Measurements from ENCODE around the gene SMCO4. TPM values are rescaled to one million over a fixed set of nuclear protein-coding genes. Genes with fewer than 3 reads are reported as not detected.

Gene SMCO4
- total RNA-seq, 3 donors from 2014 or later (not counting 1 experiment from before 2014, with no cell fraction given), result 2.7 to 4.6 (median 3.6) TPM

DNA sequence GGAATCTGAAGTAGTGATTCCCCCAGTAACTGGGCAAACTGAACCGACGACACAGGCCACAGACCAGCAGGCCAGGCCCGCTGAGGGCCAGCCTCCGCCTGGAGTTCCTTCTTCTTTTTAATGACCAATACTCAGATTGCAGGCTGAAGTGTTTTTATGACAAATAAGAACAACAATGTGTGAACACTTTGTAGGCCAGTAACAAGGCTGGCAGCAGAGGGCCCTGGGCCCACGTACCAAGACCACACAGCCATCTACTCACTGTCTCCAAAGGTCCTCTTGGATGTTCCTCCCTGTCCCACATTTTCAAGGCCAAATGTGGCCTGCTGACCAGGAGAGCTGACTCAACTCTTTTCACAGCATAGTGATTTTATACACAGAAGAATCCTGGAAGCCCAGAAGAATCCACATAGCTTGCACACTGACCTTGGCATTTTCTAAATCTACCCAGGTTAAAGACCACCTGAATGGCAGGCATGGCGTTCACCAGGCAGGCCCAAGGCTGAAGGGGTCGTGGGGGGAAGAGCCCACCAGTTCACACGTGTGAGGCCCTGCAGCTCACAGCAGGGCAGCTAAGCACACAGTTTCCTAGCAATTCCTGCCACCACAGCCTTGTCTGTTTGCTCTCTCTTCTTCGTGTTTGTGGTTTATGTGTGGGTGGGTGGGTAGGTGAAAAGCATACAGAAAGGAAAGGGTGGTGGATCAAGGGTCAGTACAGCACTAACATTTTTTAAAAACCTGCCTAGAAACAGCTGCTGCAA is 13.3 kb downstream of the SMCO4 start:
- no peaks in the 10 kb centered on the region for H3K27me3 ChIP-seq (ENCODE audit: control insufficient read depth, insufficient read depth, low read length)
- 47% methylated on average over 8 of the region's 9 CpGs for WGBS (ENCODE audit: insufficient coverage)
- intact Hi-C loops (cut with micrococcal nuclease), result no loop called here
- H3K4me1 ChIP-seq (ENCODE audit: control insufficient read depth, insufficient read depth, low read length), result peaks cover 48% of the 10 kb centered on the region
- H3K4me3 ChIP-seq (ENCODE audit: low read length), result no peak overlapping the region
- Mint-ChIP-seq H3K9me3 (no peaks in the 10 kb centered on the region), H3K27ac (peak overlapping the region; percentile 50 to 78), H3K4me3 (peak overlapping the region; percentile 63), H3K36me3 (no peaks in the 10 kb centered on the region), H3K27me3 (ENCODE audit: low read depth in 2 of 2) (no peaks in the 10 kb centered on the region), H3K4me1 (peaks cover 69 to 74% of the 10 kb centered on the region in 2 donors)
- TF ChIP-seq, protein P1, sequence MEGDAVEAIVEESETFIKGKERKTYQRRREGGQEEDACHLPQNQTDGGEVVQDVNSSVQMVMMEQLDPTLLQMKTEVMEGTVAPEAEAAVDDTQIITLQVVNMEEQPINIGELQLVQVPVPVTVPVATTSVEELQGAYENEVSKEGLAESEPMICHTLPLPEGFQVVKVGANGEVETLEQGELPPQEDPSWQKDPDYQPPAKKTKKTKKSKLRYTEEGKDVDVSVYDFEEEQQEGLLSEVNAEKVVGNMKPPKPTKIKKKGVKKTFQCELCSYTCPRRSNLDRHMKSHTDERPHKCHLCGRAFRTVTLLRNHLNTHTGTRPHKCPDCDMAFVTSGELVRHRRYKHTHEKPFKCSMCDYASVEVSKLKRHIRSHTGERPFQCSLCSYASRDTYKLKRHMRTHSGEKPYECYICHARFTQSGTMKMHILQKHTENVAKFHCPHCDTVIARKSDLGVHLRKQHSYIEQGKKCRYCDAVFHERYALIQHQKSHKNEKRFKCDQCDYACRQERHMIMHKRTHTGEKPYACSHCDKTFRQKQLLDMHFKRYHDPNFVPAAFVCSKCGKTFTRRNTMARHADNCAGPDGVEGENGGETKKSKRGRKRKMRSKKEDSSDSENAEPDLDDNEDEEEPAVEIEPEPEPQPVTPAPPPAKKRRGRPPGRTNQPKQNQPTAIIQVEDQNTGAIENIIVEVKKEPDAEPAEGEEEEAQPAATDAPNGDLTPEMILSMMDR (IDR thresholded peaks at IDR 0.05), result no peak
- ATAC-seq (peak in 2 of 3 donors; percentile 37 to 52), DNase-seq (no peak)
- H3K27ac ChIP-seq (ENCODE audit: low read length), result peak overlapping the region; percentile 28
- no peaks in the 10 kb centered on the region for H3K9me3 ChIP-seq (ENCODE audit: control insufficient read depth, insufficient read depth, low read length)
- H3K36me3 ChIP-seq (ENCODE audit: control insufficient read depth, insufficient read depth, low read length), result no peaks in the 10 kb centered on the region

DNA sequence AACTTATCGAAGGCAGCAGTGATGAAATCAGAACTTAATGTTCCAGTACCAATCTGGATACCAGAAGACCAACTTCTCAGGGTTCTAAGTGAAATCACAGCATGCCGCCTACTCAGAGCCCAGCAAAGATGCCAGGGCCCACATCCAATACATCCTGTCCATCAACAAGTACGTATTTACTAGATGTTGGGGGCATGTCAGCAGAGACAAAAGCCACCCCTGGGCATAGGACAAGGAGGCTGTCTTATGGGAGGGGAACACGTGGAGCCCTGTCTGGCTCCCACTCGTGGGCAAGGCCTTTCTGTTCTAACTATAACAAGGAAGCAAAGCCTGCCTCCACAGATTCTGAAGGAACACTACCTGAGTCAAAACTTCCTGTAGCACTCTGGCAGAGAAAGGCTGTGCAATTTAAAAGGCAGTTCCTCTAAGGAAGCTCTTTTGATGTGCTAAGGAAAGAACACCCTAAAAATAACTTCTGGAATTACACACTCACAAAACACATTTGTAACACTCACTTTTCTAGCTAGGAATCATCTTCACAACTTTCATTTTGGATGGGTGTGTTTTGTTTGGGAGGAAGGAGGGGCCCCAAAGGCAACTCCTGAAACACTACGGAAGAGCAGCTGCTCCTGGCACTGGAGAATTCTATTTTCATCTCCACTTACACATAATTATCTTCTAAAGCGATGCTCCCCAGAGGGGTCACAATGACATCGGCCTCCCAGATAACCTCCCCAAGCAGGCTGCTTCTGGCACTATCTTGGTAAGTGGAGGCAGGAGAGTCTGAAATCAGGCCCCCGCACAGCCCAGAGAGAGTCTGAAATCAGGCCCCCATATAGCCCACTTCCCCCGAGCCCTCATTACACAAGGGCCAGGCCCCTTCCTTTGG is 14.2 kb downstream of the SMCO4 start:
- TF ChIP-seq, protein P1 (IDR thresholded peaks at IDR 0.05), result no peak
- ATAC-seq (no peak), DNase-seq (no peak)
- Mint-ChIP-seq H3K27ac (peak overlapping the region; percentile 50 to 78), H3K36me3 (no peaks in the 10 kb centered on the region), H3K4me3 (peak overlapping the region; percentile 63), H3K27me3 (ENCODE audit: low read depth in 2 of 2) (no peaks in the 10 kb centered on the region), H3K9me3 (no peaks in the 10 kb centered on the region), H3K4me1 (peaks cover 78 to 79% of the 10 kb centered on the region in 2 donors)
- intact Hi-C loops (cut with micrococcal nuclease), result no loop called here
- peaks cover 57% of the 10 kb centered on the region for H3K4me1 ChIP-seq (ENCODE audit: control insufficient read depth, insufficient read depth, low read length)
- no peak overlapping the region for H3K4me3 ChIP-seq (ENCODE audit: low read length)
- H3K27ac ChIP-seq (ENCODE audit: low read length), result no peak overlapping the region
- H3K27me3 ChIP-seq (ENCODE audit: control insufficient read depth, insufficient read depth, low read length), result no peaks in the 10 kb centered on the region
- 62% methylated on average over 6 of the region's 10 CpGs for WGBS (ENCODE audit: insufficient coverage)
- no peaks in the 10 kb centered on the region for H3K9me3 ChIP-seq (ENCODE audit: control insufficient read depth, insufficient read depth, low read length)
- H3K36me3 ChIP-seq (ENCODE audit: control insufficient read depth, insufficient read depth, low read length), result no peaks in the 10 kb centered on the region

DNA sequence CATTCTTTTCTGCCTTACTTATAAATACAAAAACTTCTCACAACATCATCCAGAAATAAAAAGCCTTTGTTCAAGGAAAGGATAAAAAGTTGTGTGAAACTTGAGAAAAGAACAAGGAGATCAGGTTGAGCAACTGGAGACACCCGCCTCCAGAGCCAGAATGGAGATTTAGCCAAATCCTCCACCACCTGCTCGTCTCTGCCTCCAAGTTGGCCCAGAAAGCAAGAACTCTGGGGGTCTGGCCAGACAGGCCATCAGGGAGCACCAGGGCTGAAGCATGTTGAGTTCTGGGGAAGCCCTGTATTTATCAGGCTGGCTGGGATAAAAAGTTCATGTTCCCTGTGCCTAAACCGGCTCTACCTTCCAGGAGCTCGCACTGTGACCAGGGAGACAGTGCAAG is 14.9 kb downstream of the SMCO4 start:
- Mint-ChIP-seq H3K9me3 (no peaks in the 10 kb centered on the region), H3K36me3 (no peaks in the 10 kb centered on the region), H3K27ac (peak overlapping the region; percentile 50 to 78), H3K4me1 (peaks cover 82 to 83% of the 10 kb centered on the region in 2 donors), H3K27me3 (ENCODE audit: low read depth in 2 of 2) (no peaks in the 10 kb centered on the region), H3K4me3 (no peak overlapping the region)
- Histone ChIP-seq H3K36me3 (ENCODE audit: control insufficient read depth, insufficient read depth, low read length) (no peaks in the 10 kb centered on the region), H3K4me1 (ENCODE audit: control insufficient read depth, insufficient read depth, low read length) (peaks cover 62% of the 10 kb centered on the region), H3K4me3 (ENCODE audit: low read length) (no peak overlapping the region), H3K27ac (ENCODE audit: low read length) (no peak overlapping the region), H3K27me3 (ENCODE audit: control insufficient read depth, insufficient read depth, low read length) (no peaks in the 10 kb centered on the region), H3K9me3 (ENCODE audit: control insufficient read depth, insufficient read depth, low read length) (no peaks in the 10 kb centered on the region)
- WGBS (ENCODE audit: insufficient coverage), result 96% methylated on average over 3 of the region's 4 CpGs
- DNase-seq (no peak), ATAC-seq (no peak)
- intact Hi-C loops (cut with micrococcal nuclease), result no loop called here
- TF ChIP-seq, protein P1 (IDR thresholded peaks at IDR 0.05), result no peak
